Keratinocyte (primary cell): ENCODE results near the gene HDAC1. TPM values are rescaled to one million over a fixed set of nuclear protein-coding genes. Genes with fewer than 3 reads are reported as not detected.
"Not testable (repeated sequence)": the region's sequence is repeated elsewhere in the genome, so short reads cannot be mapped to it uniquely, and the experiment has no call there.

ENCODE experiments used
- DNase-seq: peaks from one replicate; pipeline ENCODE4 v3.0.0-alpha.2; 2011; ENCODE audit warnings: low read depth, missing footprints, low spot score
- FAIRE-seq: peaks from 2 replicates; lab custom pipeline; 2011; peaks lifted over from hg19 to GRCh38; lab: Jason Lieb, UNC
- H2AFZ ChIP-seq: 2 replicates; pipeline ENCODE4 v1.6.0; 2012; ENCODE audit warnings: low read length, control low read depth, inconsistent platforms; ENCODE audit not compliant: control insufficient read depth
- H3K27ac ChIP-seq: 2 replicates; pipeline ENCODE4 v1.5.1; 2011; ENCODE audit warnings: low read length; ENCODE audit not compliant: control insufficient read depth, insufficient read depth
- H3K27me3 ChIP-seq: 3 replicates; pipeline ENCODE4 v1.6.0; 2011; ENCODE audit warnings: low read length; ENCODE audit not compliant: control insufficient read depth, insufficient read depth; ENCODE audit errors: extremely low read depth
- H3K36me3 ChIP-seq, 2 experiments: 2 replicates in 1 of 2; 3 replicates in 1 of 2; pipeline ENCODE4 v1.5.1; 2011; ENCODE audit warnings: low read length in 2 of 2, mild to moderate bottlenecking in 1 of 2; ENCODE audit not compliant: control insufficient read depth in 2 of 2, insufficient read depth in 2 of 2; ENCODE audit errors: extremely low read depth in 1 of 2
- H3K4me1 ChIP-seq: 3 replicates; pipeline ENCODE4 v1.5.1; 2011; ENCODE audit warnings: low read length; ENCODE audit not compliant: control insufficient read depth, insufficient read depth; ENCODE audit errors: extremely low read depth
- H3K4me2 ChIP-seq: 3 replicates; pipeline ENCODE4 v1.6.0; 2011; ENCODE audit warnings: low read depth, low read length; ENCODE audit not compliant: control insufficient read depth, insufficient read depth; ENCODE audit errors: extremely low read depth
- H3K4me3 ChIP-seq, 3 experiments: fragments of 200-600 bp in 1 of 3; sonication (generic) in 1 of 3; 2 replicates in 2 of 3; 3 replicates in 1 of 3; pipeline ENCODE4 v1.5.1; 2011 to 2016; ENCODE audit warnings: low read length in 3 of 3, mild to moderate bottlenecking in 3 of 3, control low read depth in 2 of 3, inconsistent platforms in 1 of 3, low read depth in 1 of 3, mixed read lengths in 1 of 3, mixed run types in 1 of 3, moderate library complexity in 1 of 3; ENCODE audit not compliant: control insufficient read depth in 2 of 3, insufficient read depth in 2 of 3; ENCODE audit errors: extremely low read depth in 1 of 3
- H3K79me2 ChIP-seq: 2 replicates; pipeline ENCODE4 v1.6.0; 2012; ENCODE audit warnings: low read length; ENCODE audit not compliant: control insufficient read depth, insufficient read depth
- H3K9ac ChIP-seq: 3 replicates; pipeline ENCODE4 v1.6.0; 2011; ENCODE audit warnings: low read length; ENCODE audit not compliant: control insufficient read depth, insufficient read depth; ENCODE audit errors: extremely low read depth
- H3K9me1 ChIP-seq: 3 replicates; pipeline ENCODE4 v1.6.0; 2011; ENCODE audit warnings: low read length; ENCODE audit not compliant: control insufficient read depth, insufficient read depth; ENCODE audit errors: extremely low read depth
- H3K9me3 ChIP-seq: 2 replicates; pipeline ENCODE4 v1.5.1; 2012; ENCODE audit warnings: low read depth, low read length; ENCODE audit not compliant: control insufficient read depth
- H4K20me1 ChIP-seq: 3 replicates; pipeline ENCODE4 v1.6.0; 2011; ENCODE audit warnings: low read length; ENCODE audit not compliant: control insufficient read depth, insufficient read depth; ENCODE audit errors: extremely low read depth
- EZH2 ChIP-seq: IDR thresholded peaks from one replicate; pipeline ENCODE4 v1.6.1; 2012; ENCODE audit warnings: inconsistent platforms, mild to moderate bottlenecking, low read length, moderate library complexity
- dilution Hi-C: fragments of 300-500 bp; cut with MboI; formaldehyde crosslinking; loops from one replicate; pipeline ENCODE4 v1.7.0; 2020; ENCODE audit warnings: low sequenced_read_pairs; ENCODE audit not compliant: extremely low pct_ligation_motif_present
- polyA plus RNA-seq, 5 experiments: library from polyadenylated mRNA; depleted of rRNA in 3 of 5; stranded (reverse) in 3 of 5; stranded (forward) in 1 of 5; unstranded in 1 of 5; fragments of >200 nt; gene quantifications; 1 replicate in 1 of 5; 2 replicates in 3 of 5; 3 replicates in 1 of 5; pipeline versions ENCODE4 v1.2.1 to v1.2.3, GENCODE V29; 2011 to 2012; ENCODE audit warnings: missing spikeins in 2 of 5, low read depth in 1 of 5, low replicate concordance in 1 of 5
- TF ChIP-seq, protein P1 (sequence below), 3 experiments: IDR thresholded peaks in 1 of 3; conservative IDR thresholded peaks in 1 of 3; optimal IDR thresholded peaks in 1 of 3; 2 replicates in 2 of 3; 3 replicates in 1 of 3; pipeline versions ENCODE3 to v1.5.1; 2011; ENCODE audit warnings: low read length in 3 of 3, mild to moderate bottlenecking in 3 of 3, moderate library complexity in 2 of 3, control low read depth in 1 of 3, inconsistent platforms in 1 of 3; ENCODE audit not compliant: insufficient read depth in 2 of 3; ENCODE audit errors: extremely low read depth in 1 of 3

HDAC1 gene
- polyA plus RNA-seq, 1 donor (not counting 4 experiments of a cell fraction or from before 2014, with no cell fraction given), result 198 TPM

GRCh38 chr1:32256473-32257226 is 35.2 kb upstream of the HDAC1 start:
- H3K79me2 ChIP-seq, result no peaks in the 10 kb centered on the region
- no peaks in the 10 kb centered on the region for H3K27me3 ChIP-seq
- H2AFZ ChIP-seq, result no peak overlapping the region
- no peak for DNase-seq
- no peak overlapping the region for H3K9ac ChIP-seq
- no peaks in the 10 kb centered on the region for H3K9me1 ChIP-seq
- H3K4me3 ChIP-seq, result no peak overlapping the region
- no peaks in the 10 kb centered on the region for H3K9me3 ChIP-seq
- H3K4me1 ChIP-seq, result no peaks in the 10 kb centered on the region
- TF ChIP-seq EZH2, result no peak
- TF ChIP-seq, protein P1, sequence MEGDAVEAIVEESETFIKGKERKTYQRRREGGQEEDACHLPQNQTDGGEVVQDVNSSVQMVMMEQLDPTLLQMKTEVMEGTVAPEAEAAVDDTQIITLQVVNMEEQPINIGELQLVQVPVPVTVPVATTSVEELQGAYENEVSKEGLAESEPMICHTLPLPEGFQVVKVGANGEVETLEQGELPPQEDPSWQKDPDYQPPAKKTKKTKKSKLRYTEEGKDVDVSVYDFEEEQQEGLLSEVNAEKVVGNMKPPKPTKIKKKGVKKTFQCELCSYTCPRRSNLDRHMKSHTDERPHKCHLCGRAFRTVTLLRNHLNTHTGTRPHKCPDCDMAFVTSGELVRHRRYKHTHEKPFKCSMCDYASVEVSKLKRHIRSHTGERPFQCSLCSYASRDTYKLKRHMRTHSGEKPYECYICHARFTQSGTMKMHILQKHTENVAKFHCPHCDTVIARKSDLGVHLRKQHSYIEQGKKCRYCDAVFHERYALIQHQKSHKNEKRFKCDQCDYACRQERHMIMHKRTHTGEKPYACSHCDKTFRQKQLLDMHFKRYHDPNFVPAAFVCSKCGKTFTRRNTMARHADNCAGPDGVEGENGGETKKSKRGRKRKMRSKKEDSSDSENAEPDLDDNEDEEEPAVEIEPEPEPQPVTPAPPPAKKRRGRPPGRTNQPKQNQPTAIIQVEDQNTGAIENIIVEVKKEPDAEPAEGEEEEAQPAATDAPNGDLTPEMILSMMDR (optimal IDR thresholded peaks at IDR 0.05 in 1 of 3, IDR thresholded peaks at IDR 0.05 in 1 of 3, conservative IDR thresholded peaks at IDR 0.05 in 1 of 3; ENCODE audit: extremely low read depth in 1 of 3, insufficient read depth in 2 of 3, low read length in 3 of 3), result no peak
- H4K20me1 ChIP-seq, result no peaks in the 10 kb centered on the region
- H3K27ac ChIP-seq, result no peak overlapping the region
- dilution Hi-C loops, result no loop called here
- H3K4me2 ChIP-seq, result no peak overlapping the region
- FAIRE-seq, result no peak
- H3K36me3 ChIP-seq, result no peaks in the 10 kb centered on the region

- TF ChIP-seq EZH2, result no peak
- TF ChIP-seq, protein P1 (optimal IDR thresholded peaks at IDR 0.05 in 1 of 3, IDR thresholded peaks at IDR 0.05 in 1 of 3, conservative IDR thresholded peaks at IDR 0.05 in 1 of 3; ENCODE audit: extremely low read depth in 1 of 3, insufficient read depth in 2 of 3, low read length in 3 of 3), result no peak
- Histone ChIP-seq H2AFZ (no peak overlapping the region), H3K9ac (no peak overlapping the region), H3K36me3 (no peaks in the 10 kb centered on the region), H3K9me1 (no peaks in the 10 kb centered on the region), H3K4me1 (no peaks in the 10 kb centered on the region), H3K9me3 (no peaks in the 10 kb centered on the region), H3K27me3 (no peaks in the 10 kb centered on the region), H4K20me1 (no peaks in the 10 kb centered on the region), H3K27ac (no peak overlapping the region), H3K4me3 (no peak overlapping the region), H3K79me2 (no peaks in the 10 kb centered on the region), H3K4me2 (no peak overlapping the region)
- dilution Hi-C loops, result no loop called here
- DNase-seq (no peak), FAIRE-seq (no peak)
Measured at GRCh38 chr1:32257227-32257508, 34.7 kb upstream of the HDAC1 start.

DNA sequence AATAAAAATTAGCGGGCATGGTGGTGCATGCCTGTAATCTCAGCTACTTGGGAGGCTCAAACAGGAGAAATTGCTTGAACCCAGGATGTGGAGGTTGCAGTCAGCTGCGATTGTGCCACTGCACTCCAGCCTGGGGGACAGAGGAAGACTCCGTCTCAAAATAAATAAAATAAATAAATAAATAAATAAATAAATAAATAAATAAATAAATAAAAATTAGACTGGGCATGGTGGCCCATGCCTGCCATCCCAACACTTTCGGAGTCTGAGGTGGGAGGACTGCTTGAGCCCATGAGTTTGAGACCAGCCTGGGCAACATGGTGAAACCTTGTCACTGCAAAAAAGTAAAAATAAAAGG is 28.7 kb upstream of the HDAC1 start:
- H3K9me1 ChIP-seq, H3K4me2 ChIP-seq, H2AFZ ChIP-seq, H3K9me3 ChIP-seq, H4K20me1 ChIP-seq, H3K4me1 ChIP-seq, H3K36me3 ChIP-seq, H3K79me2 ChIP-seq, dilution Hi-C loops, H3K4me3 ChIP-seq, H3K27ac ChIP-seq, H3K27me3 ChIP-seq, H3K9ac ChIP-seq, DNase-seq, FAIRE-seq: not testable (repeated sequence)
